ENCODE measurements around the gene GPR22. TPM values are rescaled to one million over a fixed set of nuclear protein-coding genes. Genes with fewer than 3 reads are reported as not detected.

Gene GPR22
- total and polyA plus RNA-seq, 2 of the 8 experiments (the other 6 are each of a cell fraction or from before 2014, with no cell fraction given), result 0.02 TPM; not detected in 1

DNA sequence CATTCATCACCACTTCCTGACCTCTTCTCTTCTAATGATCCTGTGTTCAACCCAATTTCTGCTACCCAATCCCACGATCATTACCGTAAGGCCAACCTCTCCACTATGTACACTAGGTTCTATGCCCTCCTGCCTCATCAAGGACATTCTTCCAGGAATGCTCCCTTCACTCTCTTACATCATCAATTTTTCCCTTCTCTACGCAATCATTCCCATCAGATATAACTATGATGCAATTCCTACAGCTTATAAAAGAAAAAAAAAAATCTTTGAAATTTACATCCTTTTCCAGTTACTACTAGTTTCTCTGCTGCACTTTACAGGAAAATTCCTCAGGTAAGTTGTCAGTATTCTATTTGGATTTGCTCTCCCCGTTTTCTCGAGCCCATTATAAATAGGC lies 30.8 kb upstream of the GPR22 start:
- H2BK5ac ChIP-seq (ENCODE audit: low read depth, low read length), result no peak overlapping the region
- 0 out of 2 replicates have a peak, but pooled peaks cover 2% of the 10 kb centered on the region for H3K79me1 ChIP-seq (ENCODE audit: low read depth, low read length)
- no peak overlapping the region for H3K18ac ChIP-seq (ENCODE audit: extremely low read depth, low read length)
- no peak overlapping the region for H3K4me3 ChIP-seq (ENCODE audit: extremely low read depth in 1 of 4, insufficient read depth in 2 of 4, low read depth in 3 of 4, low read length in 4 of 4)
- no peak overlapping the region for H3K27ac ChIP-seq (ENCODE audit: low read depth, low read length)
- no peak overlapping the region for H3K9ac ChIP-seq (replicated peaks in 1 of 4; ENCODE audit: extremely low read depth in 1 of 4, low read depth in 3 of 4, low read length in 3 of 4)
- no peak overlapping the region for H2BK20ac ChIP-seq (ENCODE audit: low read length)
- H3K9me3 ChIP-seq (ENCODE audit: insufficient read depth in 2 of 2, low read depth in 1 of 2, low read length in 1 of 2), result no peaks in the 10 kb centered on the region; a peak in 1 of 4 replicates
- H3K79me2 ChIP-seq (ENCODE audit: control insufficient read depth in 1 of 2, insufficient read depth in 2 of 2, low read length in 2 of 2), result no peaks in the 10 kb centered on the region
- H2BK12ac ChIP-seq (ENCODE audit: low read depth, low read length), result no peak overlapping the region
- WGBS, 2 experiments (ENCODE audit: extremely low coverage in 1 of 2, insufficient coverage in 1 of 2, insufficient read length in 1 of 2, insufficient replicate concordance in 2 of 2, low coverage in 1 of 2, low lambda C conversion rate in 2 of 2, missing lambda C conversion rate in 1 of 2), result 92 to 100% methylated on average over 1 to 5 of the region's 5 CpGs
- H3K23ac ChIP-seq (ENCODE audit: insufficient read length), result no peak overlapping the region
- no peak overlapping the region for H4K5ac ChIP-seq (ENCODE audit: insufficient read length, low read depth, low read length)
- H2AFZ ChIP-seq (ENCODE audit: low read length), result no peak overlapping the region
- H2BK15ac ChIP-seq (ENCODE audit: low read length), result no peak overlapping the region
- no peak overlapping the region for H4K91ac ChIP-seq (replicated peaks; ENCODE audit: insufficient read length, low read length)
- ChIA-PET POLR2A (ENCODE audit: partially characterized antibody) (no interaction called here), CTCF (ENCODE audit: partially characterized antibody) (no interaction called here)
- no peak overlapping the region for H4K8ac ChIP-seq (ENCODE audit: extremely low read depth, insufficient read depth, low read length)
- H3K14ac ChIP-seq (ENCODE audit: insufficient read length), result no peak overlapping the region
- no peaks in the 10 kb centered on the region for H4K20me1 ChIP-seq (replicated peaks in 1 of 2; ENCODE audit: control insufficient read depth in 1 of 2, insufficient read depth in 2 of 2, low read length in 2 of 2)
- no peak overlapping the region for H3K4me2 ChIP-seq (ENCODE audit: insufficient read depth in 1 of 2, low read depth in 2 of 2, low read length in 2 of 2)
- H3K23me2 ChIP-seq (ENCODE audit: low read depth, low read length), result no peaks in the 10 kb centered on the region
- no peaks in the 10 kb centered on the region for H3K4me1 ChIP-seq (replicated peaks in 1 of 4; ENCODE audit: control insufficient read depth in 3 of 4, insufficient read depth in 4 of 4, low read length in 3 of 4)
- no peak for DNase-seq (ENCODE audit: low read depth in 1 of 2, low spot score in 2 of 2)
- no peak for FAIRE-seq
- no peak overlapping the region for H3K4ac ChIP-seq (replicated peaks; ENCODE audit: insufficient read length, low read depth, low read length)
- no peak overlapping the region for H3K56ac ChIP-seq (replicated peaks; ENCODE audit: insufficient read length, low read depth, low read length)
- H2BK120ac ChIP-seq (replicated peaks; ENCODE audit: low read depth, low read length), result no peak overlapping the region
- H3K27me3 ChIP-seq (replicated peaks in 1 of 4; ENCODE audit: control insufficient read depth in 3 of 4, extremely low read depth in 1 of 4, insufficient read depth in 3 of 4, low read length in 3 of 4), result no peaks in the 10 kb centered on the region
- H2AK5ac ChIP-seq (ENCODE audit: low read depth, low read length), result no peak overlapping the region
- no peaks in the 10 kb centered on the region for H3K36me3 ChIP-seq (ENCODE audit: control insufficient read depth in 2 of 4, insufficient read depth in 4 of 4, low read length in 3 of 4)
- no peak for TF ChIP-seq GABPA (IDR thresholded peaks at IDR 0.05; ENCODE audit: borderline replicate concordance, insufficient read depth, low read length)
- TF ChIP-seq SIX5 (IDR thresholded peaks at IDR 0.05; ENCODE audit: low read depth, low read length), result no peak
- no peak for TF ChIP-seq E2F6 (IDR thresholded peaks at IDR 0.05)
- no peak for TF ChIP-seq FOSL1 (IDR thresholded peaks at IDR 0.05; ENCODE audit: insufficient read depth, low read depth, low read length)
- no peak for TF ChIP-seq RNF2 (IDR thresholded peaks at IDR 0.05; ENCODE audit: borderline replicate concordance, low read depth, low read length, missing control alignments, poor library complexity, severe bottlenecking)
- no peak for TF ChIP-seq ZNF274 (IDR thresholded peaks at IDR 0.05; ENCODE audit: borderline replicate concordance, extremely low read depth, low read length)
- TF ChIP-seq, protein P1, sequence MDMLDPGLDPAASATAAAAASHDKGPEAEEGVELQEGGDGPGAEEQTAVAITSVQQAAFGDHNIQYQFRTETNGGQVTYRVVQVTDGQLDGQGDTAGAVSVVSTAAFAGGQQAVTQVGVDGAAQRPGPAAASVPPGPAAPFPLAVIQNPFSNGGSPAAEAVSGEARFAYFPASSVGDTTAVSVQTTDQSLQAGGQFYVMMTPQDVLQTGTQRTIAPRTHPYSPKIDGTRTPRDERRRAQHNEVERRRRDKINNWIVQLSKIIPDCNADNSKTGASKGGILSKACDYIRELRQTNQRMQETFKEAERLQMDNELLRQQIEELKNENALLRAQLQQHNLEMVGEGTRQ (IDR thresholded peaks at IDR 0.05; ENCODE audit: low read length), result no peak
- TF ChIP-seq ATF2 (IDR thresholded peaks at IDR 0.05; ENCODE audit: low read length), result no peak
- TF ChIP-seq CHD1 (IDR thresholded peaks at IDR 0.05; ENCODE audit: low read depth, low read length), result no peak
- TF ChIP-seq CREB1 (IDR thresholded peaks at IDR 0.05), result no peak
- TF ChIP-seq CEBPB (IDR thresholded peaks at IDR 0.05; ENCODE audit: low read depth, low read length), result no peak

Measured in H1 (cell line).